CD8-positive, alpha-beta memory T cell (primary cell): ENCODE data around the gene TSEN54. TPM values are rescaled to one million over a fixed set of nuclear protein-coding genes. Genes with fewer than 3 reads are reported as not detected.
A peak's percentile ranks its signal among the peaks of the same experiment; 100 is the strongest.

Experiments used
- CTCF ChIA-PET: fragments of 350-600 bp; sonication (Branson Sonifier 250); formaldehyde crosslinking; loops from one replicate; lab custom pipeline; 2021; ENCODE audit warnings: antibody characterized with exemption; lab: Charles Lee
- POLR2A ChIA-PET: fragments of 350-600 bp; sonication (Branson Sonifier 250); formaldehyde crosslinking; loops from one replicate; lab custom pipeline; 2021; ENCODE audit warnings: antibody characterized with exemption; lab: Charles Lee
- DNase-seq, 5 donors: peaks; one replicate each; pipeline versions ENCODE4 v3.0.0 to v3.0.0-alpha.2; 2020 to 2022; ENCODE audit warnings: mixed read lengths in 1 of 5
- H3K27ac ChIP-seq: one replicate; pipeline ENCODE4 v1.7.0; 2013; ENCODE audit warnings: low read depth, mild to moderate bottlenecking, low read length, moderate library complexity
- H3K27me3 ChIP-seq: 2 replicates; pipeline ENCODE4 v1.7.0; 2013; ENCODE audit warnings: low read length, mild to moderate bottlenecking; ENCODE audit not compliant: insufficient read depth, poor library complexity, severe bottlenecking
- H3K36me3 ChIP-seq: 2 replicates; pipeline ENCODE4 v1.7.0; 2013; ENCODE audit warnings: mild to moderate bottlenecking, low read length, moderate library complexity; ENCODE audit not compliant: insufficient read depth
- H3K4me1 ChIP-seq: 2 replicates; pipeline ENCODE4 v1.7.0; 2013; ENCODE audit warnings: mild to moderate bottlenecking, low read length, moderate library complexity; ENCODE audit not compliant: insufficient read depth
- H3K4me3 ChIP-seq: 2 replicates; pipeline ENCODE4 v1.7.0; 2013; ENCODE audit warnings: mild to moderate bottlenecking, low read length
- H3K9me3 ChIP-seq: 2 replicates; pipeline ENCODE4 v1.7.0; 2013; ENCODE audit warnings: mild to moderate bottlenecking, low read length
- H3K27ac Mint-ChIP-seq, 8 donors: one replicate each; pipeline ENCODE4 v1.8.0; 2020 to 2021; ENCODE audit warnings: mixed read lengths in 8 of 8, mild to moderate bottlenecking in 6 of 8, inconsistent platforms in 3 of 8, moderate library complexity in 3 of 8
- H3K27me3 Mint-ChIP-seq, 2 donors: one replicate each; pipeline ENCODE4 v1.8.0; 2020 to 2021; ENCODE audit warnings: mixed read lengths in 2 of 2, mild to moderate bottlenecking in 1 of 2, moderate library complexity in 1 of 2
- H3K36me3 Mint-ChIP-seq, 3 donors: one replicate each; pipeline ENCODE4 v1.8.0; 2020 to 2021; ENCODE audit warnings: mixed read lengths in 3 of 3, inconsistent platforms in 1 of 3, mild to moderate bottlenecking in 1 of 3
- H3K4me1 Mint-ChIP-seq, 3 donors: one replicate each; pipeline ENCODE4 v1.8.0; 2020 to 2021; ENCODE audit warnings: mixed read lengths in 3 of 3, inconsistent platforms in 1 of 3, mild to moderate bottlenecking in 1 of 3
- H3K4me3 Mint-ChIP-seq, 7 donors: one replicate each; pipeline ENCODE4 v1.8.0; 2020 to 2021; ENCODE audit warnings: mixed read lengths in 7 of 7, mild to moderate bottlenecking in 6 of 7, moderate library complexity in 4 of 7, inconsistent platforms in 2 of 7
- H3K9me3 Mint-ChIP-seq, 5 donors: one replicate each; pipeline ENCODE4 v1.8.0; 2020 to 2022; ENCODE audit warnings: mixed read lengths in 5 of 5, mild to moderate bottlenecking in 3 of 5, moderate library complexity in 2 of 5, inconsistent platforms in 1 of 5
- polyA plus RNA-seq: library from polyadenylated mRNA; unstranded; fragments of 300-500 nt; fragmentation: Illumina TruSeq; gene quantifications from one replicate; pipeline ENCODE4 v1.2.3, GENCODE V29; 2021
- total RNA-seq, 2 experiments: library from RNA; stranded (reverse); gene quantifications; one replicate each; pipeline ENCODE4 v1.2.3, GENCODE V29; 2021

The TSEN54 gene
- total and polyA plus RNA-seq, 3 experiments from 2014 or later: 49.7 to 152 (median 56.9) TPM

- Histone ChIP-seq H3K9me3 (no peaks in the 10 kb centered on the region), H3K27ac (no peak overlapping the region), H3K27me3 (no peaks in the 10 kb centered on the region), H3K36me3 (no peaks in the 10 kb centered on the region), H3K4me3 (no peak overlapping the region), H3K4me1 (peaks cover 6% of the 10 kb centered on the region)
- CTCF ChIA-PET: interaction anchor here (1.0 to 1.4 kb wide), 3 partner anchors 14 to 246 kb away, joined by 3 read pairs; partner anchors contain the start of gene TSEN54
- POLR2A ChIA-PET: no interaction called here
- H3K4me3 Mint-ChIP-seq: no peak overlapping the region
- no peaks in the 10 kb centered on the region for H3K27me3 Mint-ChIP-seq
- H3K9me3 Mint-ChIP-seq: no peaks in the 10 kb centered on the region
- H3K36me3 Mint-ChIP-seq: peaks cover 0 to 31% (median 1%) of the 10 kb centered on the region in 3 donors
- H3K4me1 Mint-ChIP-seq: peaks cover 0 to 4% (median 0%) of the 10 kb centered on the region in 3 donors
- no peak overlapping the region for H3K27ac Mint-ChIP-seq
- DNase-seq: peak in 1 of 5 donors; percentile 44
These were observed 14.1 kb upstream of the TSEN54 start for GRCh38 chr17:75502072-75502720.

DNA sequence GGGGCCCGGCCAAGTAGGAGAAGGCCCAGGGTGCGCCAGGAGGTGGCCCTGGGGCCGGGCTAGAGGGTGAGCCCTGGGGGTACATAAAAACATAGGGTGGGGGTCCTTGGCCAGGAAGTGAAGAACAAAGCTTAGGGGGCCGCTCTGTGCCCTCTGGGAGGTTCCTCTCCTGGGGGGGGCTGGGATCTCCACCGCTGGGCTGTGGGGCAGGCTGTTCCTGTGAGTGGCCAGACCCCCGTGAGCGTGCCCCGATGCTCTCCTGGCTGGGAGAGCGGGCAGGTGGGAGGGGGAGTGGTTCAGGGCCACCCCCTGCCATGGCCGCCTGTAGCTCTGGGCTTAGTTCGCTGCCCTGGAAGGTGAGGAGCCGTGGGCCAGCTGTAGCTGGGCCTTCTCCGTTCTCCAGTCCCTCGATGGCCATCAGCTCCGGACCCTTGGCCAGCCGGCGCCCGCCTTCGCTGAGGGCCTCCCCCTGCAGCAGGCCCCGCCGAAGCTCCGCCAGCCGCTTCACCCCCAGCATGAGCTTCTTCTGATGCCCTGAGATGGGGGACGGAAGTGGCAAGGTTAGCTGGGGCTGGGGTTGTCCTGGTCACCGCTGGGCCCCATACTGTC, 13.5 kb upstream of the TSEN54 start:
- POLR2A ChIA-PET: no interaction called here

DNA sequence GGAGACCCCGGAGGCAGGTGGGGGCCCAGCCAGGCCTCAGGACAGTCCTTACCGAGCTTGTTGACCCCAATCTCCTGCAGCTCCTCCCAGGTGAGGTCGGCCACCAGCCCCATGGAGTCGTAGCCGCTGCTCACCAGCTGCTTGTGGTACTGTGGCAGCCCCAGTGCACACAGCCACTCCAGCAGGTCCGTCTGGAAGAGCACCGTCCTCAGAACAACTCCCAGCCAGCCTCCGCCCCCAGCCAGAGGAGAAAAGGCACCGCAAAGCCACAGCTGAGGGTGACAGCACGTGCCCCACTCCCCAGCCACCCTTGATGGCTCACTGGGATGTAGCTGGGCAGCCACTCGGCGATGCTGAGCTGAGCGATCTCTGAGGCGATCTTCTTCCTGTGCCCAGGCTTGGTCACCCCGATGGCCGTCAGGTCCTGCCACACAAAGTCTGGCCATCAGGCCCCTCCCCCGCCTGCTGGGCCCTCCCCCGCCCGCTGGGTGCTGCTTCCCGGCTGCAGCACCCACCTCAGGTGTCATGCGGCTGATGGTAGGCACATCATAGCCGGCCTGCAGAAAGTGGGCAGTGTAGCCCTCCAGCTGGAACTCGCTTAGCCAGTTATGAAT, 12.9 kb upstream of the TSEN54 start:
- H3K4me1 Mint-ChIP-seq: peaks cover 0 to 4% (median 0%) of the 10 kb centered on the region in 3 donors
- no peak overlapping the region for H3K4me3 Mint-ChIP-seq
- no peak overlapping the region for H3K27ac ChIP-seq
- peaks cover 0 to 19% (median 0%) of the 10 kb centered on the region in 3 donors for H3K36me3 Mint-ChIP-seq
- H3K27ac Mint-ChIP-seq: no peak overlapping the region
- no peak overlapping the region for H3K4me3 ChIP-seq
- DNase-seq: peak in 1 of 5 donors; percentile 43
- ChIA-PET POLR2A (no interaction called here), CTCF (interaction anchor here (1.0 to 2.6 kb wide), 7 partner anchors 10 to 244 kb away, joined by 3 to 8 read pairs (median 3); partner anchors contain the start of gene TSEN54)
- no peaks in the 10 kb centered on the region for H3K9me3 ChIP-seq
- H3K4me1 ChIP-seq: peaks cover 6% of the 10 kb centered on the region
- H3K36me3 ChIP-seq: no peaks in the 10 kb centered on the region
- H3K9me3 Mint-ChIP-seq: no peaks in the 10 kb centered on the region
- H3K27me3 ChIP-seq: no peaks in the 10 kb centered on the region
- no peaks in the 10 kb centered on the region for H3K27me3 Mint-ChIP-seq

More for the DNA sequence above, 13.5 kb upstream of the TSEN54 start:
- Mint-ChIP-seq H3K4me1 (peaks cover 0 to 4% (median 0%) of the 10 kb centered on the region in 3 donors), H3K27ac (no peak overlapping the region), H3K4me3 (no peak overlapping the region), H3K9me3 (no peaks in the 10 kb centered on the region), H3K27me3 (no peaks in the 10 kb centered on the region), H3K36me3 (peaks cover 0 to 25% (median 0%) of the 10 kb centered on the region in 3 donors)
- no peaks in the 10 kb centered on the region for H3K36me3 ChIP-seq
- H3K4me3 ChIP-seq: no peak overlapping the region
- no peak overlapping the region for H3K27ac ChIP-seq
- H3K27me3 ChIP-seq: no peaks in the 10 kb centered on the region
- CTCF ChIA-PET: interaction anchor here (1.0 to 2.6 kb wide), 5 partner anchors 13 to 245 kb away, joined by 3 to 8 read pairs (median 3); partner anchors contain the start of gene TSEN54
- H3K9me3 ChIP-seq: no peaks in the 10 kb centered on the region
- DNase-seq: peak in 1 of 5 donors; percentile 39
- peaks cover 6% of the 10 kb centered on the region for H3K4me1 ChIP-seq

DNA sequence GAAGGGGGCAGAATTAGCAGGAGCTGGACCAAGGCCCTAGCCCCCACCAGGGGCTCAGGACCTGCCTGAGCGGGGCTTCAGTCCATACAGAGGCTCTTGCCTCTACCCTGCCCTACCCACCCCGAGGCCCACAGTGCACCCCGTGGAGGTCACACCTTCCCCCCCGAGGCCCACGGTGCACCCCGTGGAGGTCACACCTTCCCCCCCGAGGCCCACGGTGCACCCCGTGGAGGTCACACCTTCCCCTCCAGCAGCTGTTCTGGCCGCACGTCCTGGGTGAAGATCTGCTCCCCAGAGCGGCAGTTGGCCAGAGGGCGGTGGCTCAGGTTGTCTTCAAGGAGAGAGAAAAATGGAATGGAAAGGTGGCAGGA, 12.4 kb upstream of the TSEN54 start:
- no peak overlapping the region for H3K27ac ChIP-seq
- no peak overlapping the region for H3K4me3 ChIP-seq
- CTCF ChIA-PET: interaction anchor here (0.7 to 2.6 kb wide), 7 partner anchors 10 to 77 kb away, joined by 3 to 8 read pairs (median 4); partner anchors contain the start of genes LLGL2 and TSEN54
- Mint-ChIP-seq H3K4me1 (peaks cover 0 to 4% (median 0%) of the 10 kb centered on the region in 3 donors), H3K27ac (no peak overlapping the region), H3K27me3 (peaks cover 0 to 3% of the 10 kb centered on the region in 2 donors), H3K4me3 (peak overlapping the region in 2 of 7 donors; percentile 1 to 76), H3K36me3 (peaks cover 0 to 13% (median 0%) of the 10 kb centered on the region in 3 donors), H3K9me3 (no peaks in the 10 kb centered on the region)
- no peaks in the 10 kb centered on the region for H3K36me3 ChIP-seq
- H3K9me3 ChIP-seq: no peaks in the 10 kb centered on the region
- POLR2A ChIA-PET: no interaction called here
- peaks cover 6% of the 10 kb centered on the region for H3K4me1 ChIP-seq
- no peak for DNase-seq
- H3K27me3 ChIP-seq: no peaks in the 10 kb centered on the region

DNA sequence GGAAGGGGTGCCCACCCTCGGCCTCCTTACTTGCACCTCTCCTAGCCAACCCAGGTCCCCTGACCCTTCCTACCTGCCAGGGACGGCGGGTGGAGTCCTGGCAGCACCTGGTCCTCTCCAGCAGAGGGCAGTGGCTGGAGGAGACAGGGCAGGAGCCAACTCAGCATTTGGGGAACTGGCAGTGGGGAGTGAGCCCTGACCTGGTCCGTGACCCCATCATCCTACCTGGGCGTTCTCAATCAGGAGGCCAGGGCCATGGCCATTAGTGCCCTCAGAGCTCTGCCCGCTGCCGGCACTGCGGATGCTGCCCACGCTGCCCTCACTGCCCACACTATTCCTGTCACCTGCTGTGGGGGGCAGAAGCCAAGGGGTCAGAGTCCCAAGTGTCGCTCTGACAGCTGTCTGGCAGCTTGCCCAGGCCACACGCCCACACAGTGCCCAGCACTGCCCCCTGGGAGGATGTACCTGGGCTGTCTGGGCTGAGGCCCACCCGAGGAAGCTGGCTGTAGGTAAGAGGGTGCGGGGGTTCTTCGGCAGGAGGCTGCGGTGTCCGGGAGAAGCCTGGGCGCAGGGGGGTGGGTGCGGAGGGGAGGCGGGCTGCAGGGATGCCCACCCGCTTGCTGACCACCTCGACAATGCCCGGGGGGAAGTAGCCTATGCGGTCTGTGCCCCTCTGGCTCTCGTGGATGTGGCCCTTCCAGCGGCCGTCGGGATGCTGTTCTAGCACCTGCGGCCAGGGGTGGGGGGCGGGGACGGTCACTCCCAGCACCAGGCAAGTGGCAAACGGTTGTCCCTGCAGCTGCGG, 11.8 kb upstream of the TSEN54 start:
- DNase-seq: peak; percentile 24 to 70 (median 34)
- Mint-ChIP-seq H3K27me3 (peaks cover 0 to 3% of the 10 kb centered on the region in 2 donors), H3K4me3 (peak overlapping the region in 2 of 7 donors; percentile 1 to 76), H3K4me1 (peaks cover 0 to 4% (median 0%) of the 10 kb centered on the region in 3 donors), H3K9me3 (no peaks in the 10 kb centered on the region), H3K27ac (no peak overlapping the region), H3K36me3 (peaks cover 0 to 8% (median 0%) of the 10 kb centered on the region in 3 donors)
- Histone ChIP-seq H3K4me1 (peaks cover 6% of the 10 kb centered on the region), H3K27ac (no peak overlapping the region), H3K36me3 (no peaks in the 10 kb centered on the region), H3K4me3 (no peak overlapping the region), H3K27me3 (no peaks in the 10 kb centered on the region), H3K9me3 (no peaks in the 10 kb centered on the region)
- ChIA-PET CTCF (interaction anchor here (0.7 to 2.6 kb wide), 10 partner anchors 9 to 168 kb away, joined by 3 to 8 read pairs (median 4); partner anchors contain the start of genes LLGL2 and TSEN54), POLR2A (interaction anchor here (0.8 kb wide), 1 partner anchor 21 kb away, joined by 3 read pairs; the partner anchor contains the start of gene LLGL2)

GRCh38 chr17:75505152-75505409, 11.2 kb upstream of the TSEN54 start:
- ChIA-PET POLR2A (interaction anchor here (0.8 kb wide), 1 partner anchor 20 kb away, joined by 3 read pairs; the partner anchor contains the start of gene LLGL2), CTCF (interaction anchor here (0.7 to 2.6 kb wide), 8 partner anchors 9 to 168 kb away, joined by 3 to 8 read pairs (median 4); partner anchors contain the start of gene TSEN54)
- Mint-ChIP-seq H3K27me3 (peaks cover 0 to 3% of the 10 kb centered on the region in 2 donors), H3K9me3 (no peaks in the 10 kb centered on the region), H3K27ac (no peak overlapping the region), H3K4me1 (peaks cover 0 to 4% (median 0%) of the 10 kb centered on the region in 3 donors), H3K4me3 (peak overlapping the region in 1 of 7 donors; percentile 54), H3K36me3 (peaks cover 0 to 3% (median 0%) of the 10 kb centered on the region in 3 donors)
- Histone ChIP-seq H3K36me3 (no peaks in the 10 kb centered on the region), H3K4me3 (no peak overlapping the region), H3K9me3 (no peaks in the 10 kb centered on the region), H3K27ac (no peak overlapping the region), H3K4me1 (peaks cover 6% of the 10 kb centered on the region), H3K27me3 (no peaks in the 10 kb centered on the region)
- no peak for DNase-seq

- Mint-ChIP-seq H3K4me3 (no peak overlapping the region), H3K4me1 (peaks cover 0 to 4% (median 0%) of the 10 kb centered on the region in 3 donors), H3K27ac (no peak overlapping the region), H3K27me3 (peaks cover 0 to 3% of the 10 kb centered on the region in 2 donors), H3K9me3 (no peaks in the 10 kb centered on the region), H3K36me3 (no peaks in the 10 kb centered on the region)
- no peaks in the 10 kb centered on the region for H3K9me3 ChIP-seq
- no peak for DNase-seq
- no peak overlapping the region for H3K27ac ChIP-seq
- no peaks in the 10 kb centered on the region for H3K27me3 ChIP-seq
- no peaks in the 10 kb centered on the region for H3K36me3 ChIP-seq
- peaks cover 6% of the 10 kb centered on the region for H3K4me1 ChIP-seq
- no peak overlapping the region for H3K4me3 ChIP-seq
- ChIA-PET POLR2A (no interaction called here), CTCF (interaction anchor here (0.8 to 2.0 kb wide), 3 partner anchors 13 to 169 kb away, joined by 3 to 7 read pairs (median 6); no protein-coding TSS in a partner anchor)
These were observed 10.7 kb upstream of the TSEN54 start for GRCh38 chr17:75505640-75506039.
